ENCODE data around the gene AMN.

DNA sequence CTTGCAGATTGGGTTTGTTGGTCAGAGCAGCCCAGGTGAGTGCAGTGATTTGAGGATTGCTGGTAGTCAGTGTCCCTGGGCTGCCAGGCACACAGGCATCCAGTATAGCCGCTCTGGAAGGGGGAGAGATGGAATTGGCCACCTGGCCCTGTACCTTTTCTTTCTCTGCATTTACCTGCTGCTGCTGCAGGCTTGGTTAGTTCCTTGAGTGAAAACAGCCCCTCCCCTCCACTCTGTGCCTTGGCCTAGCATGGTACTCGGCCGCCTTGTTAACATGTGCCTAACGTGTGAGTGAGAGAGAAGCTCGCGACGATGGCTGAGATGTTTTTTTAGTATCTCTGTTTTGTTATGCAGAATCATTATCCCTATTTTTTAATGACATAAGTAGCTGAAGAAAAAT lies 49.3 kb upstream of the AMN start:
- TF ChIP-seq POLR2A (IDR thresholded peaks at IDR 0.05; ENCODE audit: low read length): no peak
- TF ChIP-seq GATA1 (IDR thresholded peaks at IDR 0.05; ENCODE audit: low read depth, low read length): no peak

Data from erythroblast (primary cell).